ENCODE data around the gene MKRN2. TPM values are rescaled to one million over a fixed set of nuclear protein-coding genes. Genes with fewer than 3 reads are reported as not detected.

MKRN2 gene
- total and polyA plus RNA-seq, 2 of the 13 experiments (the other 11 are each of a cell fraction or from before 2014, with no cell fraction given), result 25.5 to 34.3 TPM

- TF ChIP-seq ATF4 (CRISPR knock-in tag; IDR thresholded peaks at IDR 0.05) (peak in 1 of 2 experiments; percentile 29; a peak in 1 of 4 replicates), SOX13 (IDR thresholded peaks at IDR 0.05) (no peak), SOX13 (CRISPR knock-in tag; conservative IDR thresholded peaks at IDR 0.05 in 1 of 2, IDR thresholded peaks at IDR 0.05 in 1 of 2) (no peak), ZFP36L1 (CRISPR knock-in tag; IDR thresholded peaks at IDR 0.05) (peak; percentile 39; the same call in 1 of the 2 replicates), ZNF547 (CRISPR knock-in tag; IDR thresholded peaks at IDR 0.05) (no peak), ZNF225 (CRISPR knock-in tag; IDR thresholded peaks at IDR 0.05) (no peak), ZNF766 (CRISPR knock-in tag; IDR thresholded peaks at IDR 0.05; ENCODE audit: borderline replicate concordance) (no peak), ZNF589 (CRISPR knock-in tag; conservative IDR thresholded peaks at IDR 0.05) (0 out of 2 replicates have a peak, but pooled peaks have one; percentile 26), CEBPB (IDR thresholded peaks at IDR 0.05; ENCODE audit: borderline replicate concordance, low read depth, low read length) (peak; percentile 87), ZNF20 (CRISPR knock-in tag; IDR thresholded peaks at IDR 0.05) (no peak), ASH2L (IDR thresholded peaks at IDR 0.05; ENCODE audit: insufficient read length, low read depth, low read length) (peak; percentile 6), JUN (CRISPR knock-in tag; IDR thresholded peaks at IDR 0.05) (no peak), TAF15 (IDR thresholded peaks at IDR 0.05; ENCODE audit: low read depth, low read length, poor library complexity, severe bottlenecking) (no peak), ZNF564 (CRISPR knock-in tag; IDR thresholded peaks at IDR 0.05) (no peak), CREB3 (CRISPR knock-in tag; IDR thresholded peaks at IDR 0.05) (0 out of 2 replicates have a peak, but pooled peaks have one; percentile 12), ZNF562 (CRISPR knock-in tag; IDR thresholded peaks at IDR 0.05; ENCODE audit: borderline replicate concordance) (no peak)
Measured at GRCh38 chr3:12557473-12558100, 700 bp downstream of the MKRN2 start (continued).
